Activated CD4-positive, alpha-beta T cell treated with anti-CD3 and anti-CD28 coated beads, Interleukin-2, Interleukin-4, amounts not matched to agents 100 ng/mL and 50 ng/mL, durations not matched to agents 16 hours and 8 hours (primary cell): Measurements from ENCODE around the gene SLC25A15.
A peak's percentile ranks its signal among the peaks of the same experiment; 100 is the strongest.
"Not testable (repeated sequence)": the region's sequence is repeated elsewhere in the genome, so short reads cannot be mapped to it uniquely, and the experiment has no call there.

ENCODE experiments used
- DNase-seq: peaks from one replicate; pipeline ENCODE4 v3.0.0-alpha.2; 2020; ENCODE audit warnings: low spot score

Gene SLC25A15

GRCh38 chr13:40781717-40782116, 7.7 kb upstream of the SLC25A15 start:
- no peak for DNase-seq

GRCh38 chr13:40782971-40783370, 6.4 kb upstream of the SLC25A15 start:
- not testable (repeated sequence) for DNase-seq

- no peak for DNase-seq
These were observed 4.9 kb upstream of the SLC25A15 start for GRCh38 chr13:40784540-40784939.

- DNase-seq = no peak
These were observed 2.8 kb upstream of the SLC25A15 start for GRCh38 chr13:40786568-40786996.

GRCh38 chr13:40787062-40787461, 2.3 kb upstream of the SLC25A15 start:
- peak; percentile 36 for DNase-seq

GRCh38 chr13:40788540-40789274, 704 bp upstream of the SLC25A15 start:
- not testable (repeated sequence) for DNase-seq

- no peak for DNase-seq
These were observed 774 bp downstream of the SLC25A15 start for GRCh38 chr13:40790154-40790616.

- no peak for DNase-seq
These were observed 3.1 kb downstream of the SLC25A15 start for GRCh38 chr13:40792284-40793051.

- no peak for DNase-seq
These were observed 3.9 kb downstream of the SLC25A15 start for GRCh38 chr13:40793339-40793738.

GRCh38 chr13:40794414-40795368, 5.3 kb downstream of the SLC25A15 start:
- DNase-seq = no peak

GRCh38 chr13:40796649-40797048, 7.2 kb downstream of the SLC25A15 start:
- DNase-seq = no peak

GRCh38 chr13:40798380-40798779, 9.0 kb downstream of the SLC25A15 start:
- no peak for DNase-seq

GRCh38 chr13:40799508-40799907, 10.1 kb downstream of the SLC25A15 start:
- DNase-seq = no peak

- DNase-seq = no peak
These were observed 11.1 kb downstream of the SLC25A15 start for GRCh38 chr13:40800559-40800958.

- no peak for DNase-seq
These were observed 12.1 kb downstream of the SLC25A15 start for GRCh38 chr13:40801255-40802217.

GRCh38 chr13:40803316-40803715, 13.9 kb downstream of the SLC25A15 start:
- DNase-seq = no peak

GRCh38 chr13:40806241-40806640, 16.8 kb downstream of the SLC25A15 start:
- no peak for DNase-seq

GRCh38 chr13:40809471-40809870, 20.1 kb downstream of the SLC25A15 start:
- DNase-seq = no peak

GRCh38 chr13:40812102-40812501, 22.7 kb downstream of the SLC25A15 start:
- DNase-seq = no peak

GRCh38 chr13:40812724-40813445, 23.5 kb downstream of the SLC25A15 start:
- DNase-seq = no peak
